ENCODE results near the gene FBXL4.

Gene FBXL4

GRCh38 chr6:98941319-98941718 is 6.4 kb downstream of the FBXL4 start:
- DNase-seq, result no peak
- H3K27me3 ChIP-seq (ENCODE audit: insufficient read depth, low read length, poor library complexity), result no peaks in the 10 kb centered on the region
- ATAC-seq (ENCODE audit: insufficient read depth, low read depth), result no peak

GRCh38 chr6:98937351-98937750 is 10.4 kb downstream of the FBXL4 start:
- Histone ChIP-seq H3K79me2 (ENCODE audit: insufficient read depth, low read length) (peaks cover 88% of the 10 kb centered on the region), H3K4me3 (ENCODE audit: low read depth in 1 of 2, low read length in 2 of 2) (no peak overlapping the region), H3K4me2 (ENCODE audit: insufficient read depth, low read length) (no peak overlapping the region), H2AFZ (ENCODE audit: low read depth, low read length) (no peak overlapping the region), H3K9me3 (ENCODE audit: insufficient read depth, low read length, severe bottlenecking) (peaks cover 4% of the 10 kb centered on the region), H4K20me1 (ENCODE audit: insufficient read depth, low read length) (peaks cover 5% of the 10 kb centered on the region; the same call in 1 of the 2 replicates), H3K4me1 (ENCODE audit: insufficient read depth, low read length) (peaks cover 11% of the 10 kb centered on the region), H3K27ac (ENCODE audit: low read length) (no peak overlapping the region), H3K27me3 (ENCODE audit: insufficient read depth, low read length, poor library complexity) (no peaks in the 10 kb centered on the region), H3K36me3 (ENCODE audit: insufficient read depth, low read length) (peaks cover 7% of the 10 kb centered on the region; the same call in 1 of the 2 replicates), H3K9ac (ENCODE audit: low read depth, low read length) (no peak overlapping the region)
- no peak for ATAC-seq (ENCODE audit: insufficient read depth, low read depth)
- TF ChIP-seq EZH2 (IDR thresholded peaks at IDR 0.05; ENCODE audit: borderline replicate concordance, low read depth, low read length, severe bottlenecking) (no peak), CTCF (IDR thresholded peaks at IDR 0.05; ENCODE audit: borderline replicate concordance, extremely low read depth, low read length, poor library complexity, severe bottlenecking) (no peak)
- no peak for DNase-seq

More at GRCh38 chr6:98941319-98941718, 6.4 kb downstream of the FBXL4 start:
- peaks cover 8% of the 10 kb centered on the region; the same call in 1 of the 2 replicates for H3K36me3 ChIP-seq (ENCODE audit: insufficient read depth, low read length)
- no peak overlapping the region for H3K27ac ChIP-seq (ENCODE audit: low read length)
- peaks cover 26% of the 10 kb centered on the region for H3K4me1 ChIP-seq (ENCODE audit: insufficient read depth, low read length)
- peaks cover 8% of the 10 kb centered on the region for H3K9me3 ChIP-seq (ENCODE audit: insufficient read depth, low read length, severe bottlenecking)
- peaks cover 3% of the 10 kb centered on the region; the same call in 1 of the 2 replicates for H4K20me1 ChIP-seq (ENCODE audit: insufficient read depth, low read length)
- H3K4me2 ChIP-seq (ENCODE audit: insufficient read depth, low read length), result no peak overlapping the region
- H3K9ac ChIP-seq (ENCODE audit: low read depth, low read length), result no peak overlapping the region
- peaks cover 96% of the 10 kb centered on the region for H3K79me2 ChIP-seq (ENCODE audit: insufficient read depth, low read length)
- no peak overlapping the region for H3K4me3 ChIP-seq (ENCODE audit: low read depth in 1 of 2, low read length in 2 of 2)
- H2AFZ ChIP-seq (ENCODE audit: low read depth, low read length), result no peak overlapping the region
- TF ChIP-seq EZH2 (IDR thresholded peaks at IDR 0.05; ENCODE audit: borderline replicate concordance, low read depth, low read length, severe bottlenecking) (no peak), CTCF (IDR thresholded peaks at IDR 0.05; ENCODE audit: borderline replicate concordance, extremely low read depth, low read length, poor library complexity, severe bottlenecking) (no peak)

GRCh38 chr6:98932381-98932780 is 15.4 kb downstream of the FBXL4 start:
- DNase-seq (no peak), ATAC-seq (ENCODE audit: insufficient read depth, low read depth) (no peak)
- Histone ChIP-seq H3K4me1 (ENCODE audit: insufficient read depth, low read length) (no peaks in the 10 kb centered on the region), H3K36me3 (ENCODE audit: insufficient read depth, low read length) (peaks cover 3% of the 10 kb centered on the region; the same call in 1 of the 2 replicates), H4K20me1 (ENCODE audit: insufficient read depth, low read length) (peaks cover 9% of the 10 kb centered on the region; the same call in 1 of the 2 replicates), H3K79me2 (ENCODE audit: insufficient read depth, low read length) (peaks cover 77% of the 10 kb centered on the region), H3K4me3 (ENCODE audit: low read depth in 1 of 2, low read length in 2 of 2) (no peak overlapping the region), H2AFZ (ENCODE audit: low read depth, low read length) (no peak overlapping the region), H3K4me2 (ENCODE audit: insufficient read depth, low read length) (no peak overlapping the region), H3K9ac (ENCODE audit: low read depth, low read length) (no peak overlapping the region), H3K27me3 (ENCODE audit: insufficient read depth, low read length, poor library complexity) (no peaks in the 10 kb centered on the region), H3K27ac (ENCODE audit: low read length) (no peak overlapping the region), H3K9me3 (ENCODE audit: insufficient read depth, low read length, severe bottlenecking) (no peaks in the 10 kb centered on the region)
- TF ChIP-seq CTCF (IDR thresholded peaks at IDR 0.05; ENCODE audit: borderline replicate concordance, extremely low read depth, low read length, poor library complexity, severe bottlenecking) (no peak), EZH2 (IDR thresholded peaks at IDR 0.05; ENCODE audit: borderline replicate concordance, low read depth, low read length, severe bottlenecking) (no peak)

Measured in DND-41 (cell line).